HepG2 (cell line): ENCODE measurements around the gene SETD1B. TPM values are rescaled to one million over a fixed set of nuclear protein-coding genes. Genes with fewer than 3 reads are reported as not detected.
"Not testable (repeated sequence)": the region's sequence is repeated elsewhere in the genome, so short reads cannot be mapped to it uniquely, and the experiment has no call there.

Experiments
- ATAC-seq: fragments of 200-7000 bp; cut with Tn5 transposase; 3 replicates; pipeline ENCODE4 v1.9.1; 2020; ENCODE audit warnings: mild to moderate bottlenecking, moderate library complexity
- BruUV-seq: library from RNA; stranded (reverse); fragments of 400-500 nt; replicated peaks from 2 replicates; lab custom pipeline; 2021; lab: Mats Ljungman, UMichigan
- CTCF ChIA-PET: fragments of 300-600 bp; formaldehyde crosslinking; extraction: SDS; loops from one replicate; lab custom pipeline; 2021; ENCODE audit warnings: low total read pairs, inconsistent platforms, low intra/inter-chr PET ratio; lab: Yijun Ruan, JAX
- POLR2A ChIA-PET: fragments of 350-600 bp; sonication (Branson Sonifier 250); formaldehyde crosslinking; loops from one replicate; lab custom pipeline; 2020; ENCODE audit warnings: antibody characterized with exemption, inconsistent platforms; lab: Yijun Ruan, JAX
- DNase-seq: peaks from one replicate; pipeline ENCODE4 v3.0.0-alpha.2; 2015; ENCODE audit warnings: low spot score
- FAIRE-seq: peaks from 3 replicates; lab custom pipeline; 2011; peaks lifted over from hg19 to GRCh38; lab: Jason Lieb, UNC
- H2AFZ ChIP-seq: one replicate; pipeline ENCODE4 v1.6.1; 2011; ENCODE audit warnings: low read length, inconsistent platforms
- H3K27ac ChIP-seq: fragments of 300-600 bp; 3 replicates; pipeline ENCODE4 v1.8.0; 2011; ENCODE audit warnings: mixed run types, mild to moderate bottlenecking, mixed read lengths, low read length, inconsistent platforms; ENCODE audit not compliant: insufficient read depth; ENCODE audit errors: extremely low read length
- H3K27me3 ChIP-seq, 2 experiments: fragments of 200-600 bp in 1 of 2; 2 replicates in 1 of 2; 3 replicates in 1 of 2; pipeline versions ENCODE4 v1.6.0 to v1.8.0; 2011; ENCODE audit warnings: low read length in 2 of 2, mild to moderate bottlenecking in 2 of 2, moderate library complexity in 2 of 2, inconsistent platforms in 1 of 2; ENCODE audit not compliant: insufficient read depth in 2 of 2, control insufficient read depth in 1 of 2
- H3K36me3 ChIP-seq, 2 experiments: fragments of 200-600 bp in 1 of 2; replicated peaks in 1 of 2; 2 replicates in 1 of 2; 3 replicates in 1 of 2; pipeline versions ENCODE4 v1.5.1 to v1.8.0; 2011; ENCODE audit warnings: low read length in 2 of 2, inconsistent platforms in 1 of 2; ENCODE audit not compliant: insufficient read depth in 2 of 2, control insufficient read depth in 1 of 2
- H3K4me1 ChIP-seq: 2 replicates; pipeline ENCODE4 v1.5.1; 2012; ENCODE audit warnings: low read length, inconsistent platforms; ENCODE audit not compliant: insufficient read depth
- H3K4me2 ChIP-seq: 2 replicates; pipeline ENCODE4 v1.6.0; 2011; ENCODE audit warnings: low read depth, low read length, inconsistent platforms
- H3K4me3 ChIP-seq, 3 experiments: fragments of 200-600 bp in 1 of 3; sonication (generic), shearing (Covaris generic) in 1 of 3; replicated peaks in 1 of 3; 2 replicates each; pipeline ENCODE4 v1.5.1; 2011 to 2016; ENCODE audit warnings: low read length in 3 of 3, inconsistent platforms in 2 of 3, low read depth in 2 of 3, mild to moderate bottlenecking in 2 of 3, control low read depth in 1 of 3, mixed read lengths in 1 of 3; ENCODE audit not compliant: insufficient read depth in 1 of 3
- H3K79me2 ChIP-seq: one replicate; pipeline ENCODE4 v1.6.1; 2011; ENCODE audit warnings: low read length, inconsistent platforms; ENCODE audit not compliant: insufficient read depth
- H3K9ac ChIP-seq: 2 replicates; pipeline ENCODE4 v1.6.0; 2011; ENCODE audit warnings: mild to moderate bottlenecking, low read depth, low read length, inconsistent platforms; ENCODE audit not compliant: insufficient read depth
- H3K9me3 ChIP-seq: 2 replicates; pipeline ENCODE4 v1.5.1; 2012; ENCODE audit warnings: mild to moderate bottlenecking, low read length
- H4K20me1 ChIP-seq: 2 replicates; pipeline ENCODE4 v1.6.0; 2011; ENCODE audit warnings: inconsistent platforms, mild to moderate bottlenecking, low read length, moderate library complexity; ENCODE audit not compliant: insufficient read depth
- GZF1 ChIP-seq: sonication (generic); formaldehyde crosslinking; IDR thresholded peaks from 2 replicates; pipeline ENCODE4 v1.5.1; 2020; ENCODE audit warnings: mild to moderate bottlenecking, missing genetic modification reagents
- NR1H2 ChIP-seq: sonication (generic); formaldehyde crosslinking; IDR thresholded peaks from 2 replicates; pipeline ENCODE4 v1.8.1; 2022; ENCODE audit warnings: low read depth, missing genetic modification reagents, borderline replicate concordance
- TOPORS ChIP-seq: sonication (generic); formaldehyde crosslinking; IDR thresholded peaks from 2 replicates; pipeline ENCODE4 v1.8.0; 2023; ENCODE audit warnings: mild to moderate bottlenecking, missing genetic modification reagents
- ZMYM3 ChIP-seq: sonication (generic); formaldehyde crosslinking; IDR thresholded peaks from 2 replicates; pipeline ENCODE4 v1.5.1; 2020; ENCODE audit warnings: mild to moderate bottlenecking, missing genetic modification reagents
- ZNF709 ChIP-seq: sonication (generic); formaldehyde crosslinking; IDR thresholded peaks from 2 replicates; pipeline ENCODE4 v1.5.0; 2020; ENCODE audit warnings: mild to moderate bottlenecking, missing genetic modification reagents
- ZNF724P ChIP-seq: sonication (generic); formaldehyde crosslinking; IDR thresholded peaks from 2 replicates; pipeline ENCODE4 v1.8.0; 2022; ENCODE audit warnings: missing genetic modification reagents, borderline replicate concordance
- WGBS: methylation state at CpG from one replicate; pipeline ENCODE4 v1.1.6; 2017; ENCODE audit warnings: low lambda C conversion rate; 5-methylcytosine and 5-hydroxymethylcytosine counted together
- in situ Hi-C: cut with HindIII; loops from 2 replicates; pipeline ENCODE4 v1.10.0; 2017; ENCODE audit warnings: low pct_unique_long_range_greater_than_20kb; ENCODE audit not compliant: extremely low pct_ligation_motif_present
- intact Hi-C: fragments of 100-400 bp; cut with micrococcal nuclease; formaldehyde crosslinking; loops from one replicate; pipeline ENCODE4 v1.10.0; 2022; ENCODE audit not compliant: unreplicated experiment
- polyA plus RNA-seq, 8 experiments: library from polyadenylated mRNA; depleted of rRNA in 3 of 8; stranded (reverse) in 7 of 8; unstranded in 1 of 8; fragments of >200 nt; fragmentation: Illumina TruSeq in 4 of 8; extraction: Trizol in 4 of 8; gene quantifications; 2 replicates each; pipeline versions ENCODE4 v1.2.1 to v1.2.3, GENCODE V29; 2011 to 2016; ENCODE audit warnings: low read depth in 4 of 8, missing spikeins in 1 of 8, mixed read lengths in 1 of 8; ENCODE audit not compliant: insufficient read depth in 1 of 8
- total RNA-seq, 5 experiments: library from RNA; depleted of rRNA; stranded (reverse); fragments of >200 nt; fragmentation: Illumina TruSeq; extraction: Trizol; gene quantifications; 2 replicates each; pipeline ENCODE4 v1.2.3, GENCODE V29; 2016; ENCODE audit warnings: low read depth in 1 of 5
- TF ChIP-seq, protein P1 (sequence below): sonication (generic); formaldehyde crosslinking; IDR thresholded peaks from 2 replicates; pipeline ENCODE4 v1.8.0; 2022; ENCODE audit warnings: missing genetic modification reagents, mild to moderate bottlenecking, borderline replicate concordance

The SETD1B gene
- total and polyA plus RNA-seq, 2 of the 13 experiments (the other 11 are each of a cell fraction or from before 2014, with no cell fraction given), result 1.1 to 1.4 TPM

GRCh38 chr12:121866331-121866730 lies 62.5 kb downstream of the SETD1B start:
- TF ChIP-seq ZMYM3 (no peak), ZNF724P (CRISPR knock-in tag) (no peak), ZNF709 (CRISPR knock-in tag) (no peak), GZF1 (CRISPR knock-in tag) (no peak), TOPORS (CRISPR knock-in tag) (no peak), NR1H2 (CRISPR knock-in tag) (no peak)
- TF ChIP-seq, protein P1, sequence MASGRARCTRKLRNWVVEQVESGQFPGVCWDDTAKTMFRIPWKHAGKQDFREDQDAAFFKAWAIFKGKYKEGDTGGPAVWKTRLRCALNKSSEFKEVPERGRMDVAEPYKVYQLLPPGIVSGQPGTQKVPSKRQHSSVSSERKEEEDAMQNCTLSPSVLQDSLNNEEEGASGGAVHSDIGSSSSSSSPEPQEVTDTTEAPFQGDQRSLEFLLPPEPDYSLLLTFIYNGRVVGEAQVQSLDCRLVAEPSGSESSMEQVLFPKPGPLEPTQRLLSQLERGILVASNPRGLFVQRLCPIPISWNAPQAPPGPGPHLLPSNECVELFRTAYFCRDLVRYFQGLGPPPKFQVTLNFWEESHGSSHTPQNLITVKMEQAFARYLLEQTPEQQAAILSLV, result no peak
- peaks cover 24% of the 10 kb centered on the region for H3K4me1 ChIP-seq
- POLR2A ChIA-PET, result interaction anchor here (0.9 kb wide), 1 partner anchor 10 kb away, joined by 3 read pairs; no protein-coding TSS in a partner anchor

GRCh38 chr12:121869229-121869628 lies 65.4 kb downstream of the SETD1B start:
- H3K36me3 ChIP-seq, H3K4me1 ChIP-seq, ATAC-seq, FAIRE-seq, H2AFZ ChIP-seq, BruUV-seq, H3K27me3 ChIP-seq, intact Hi-C loops, H3K27ac ChIP-seq, H3K9ac ChIP-seq, CTCF ChIA-PET, DNase-seq, H3K79me2 ChIP-seq, in situ Hi-C loops, H3K9me3 ChIP-seq, H3K4me3 ChIP-seq, POLR2A ChIA-PET, H4K20me1 ChIP-seq, H3K4me2 ChIP-seq: not testable (repeated sequence)
- WGBS, result 95% methylated on average over 8 of the region's 8 CpGs

More at GRCh38 chr12:121866331-121866730, 62.5 kb downstream of the SETD1B start:
- CTCF ChIA-PET, result no interaction called here
- Histone ChIP-seq H2AFZ (no peak overlapping the region), H3K79me2 (no peaks in the 10 kb centered on the region), H4K20me1 (no peaks in the 10 kb centered on the region), H3K36me3 (no peaks in the 10 kb centered on the region), H3K9me3 (no peaks in the 10 kb centered on the region), H3K27ac (no peak overlapping the region), H3K4me2 (no peak overlapping the region), H3K4me3 (no peak overlapping the region), H3K27me3 (no peaks in the 10 kb centered on the region), H3K9ac (no peak overlapping the region)
- intact Hi-C loops (no loop called here), in situ Hi-C loops (no loop called here)
- 91% methylated on average over 4 of the region's 4 CpGs for WGBS
- ATAC-seq (no peak), DNase-seq (no peak), FAIRE-seq (no peak)
- BruUV-seq, result no TSS peak
